ENCODE measurements around the gene TRPM2. TPM values are rescaled to one million over a fixed set of nuclear protein-coding genes. Genes with fewer than 3 reads are reported as not detected.

Gene TRPM2
- total RNA-seq, 5 donors from 2014 or later (not counting 1 experiment from before 2014, with no cell fraction given), result 1.2 to 8.6 (median 3.6) TPM

DNA sequence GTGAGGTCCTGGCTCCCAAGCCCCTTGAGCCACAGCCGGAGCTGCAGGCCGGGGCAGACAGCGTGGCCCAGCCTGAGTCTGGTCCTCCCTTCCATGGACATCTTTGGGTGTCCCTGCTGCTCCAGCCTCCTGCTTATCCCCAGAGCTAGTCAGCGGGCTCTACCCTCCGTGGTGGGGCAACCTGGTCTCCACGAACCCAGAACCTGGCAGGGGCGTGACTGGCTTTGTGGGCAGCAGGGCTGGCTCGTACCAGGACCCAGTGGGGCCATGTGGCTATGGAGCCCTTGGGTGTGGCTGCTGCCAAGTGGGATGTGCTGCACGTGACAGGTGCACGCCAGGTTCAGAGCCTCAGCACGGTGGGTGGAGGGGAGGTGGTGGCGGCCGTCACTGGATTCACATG lies 32.6 kb upstream of the TRPM2 start:
- Mint-ChIP-seq H3K4me1 (no peaks in the 10 kb centered on the region), H3K27me3 (no peaks in the 10 kb centered on the region), H3K4me3 (no peak overlapping the region), H3K27ac (no peak overlapping the region), H3K9me3 (no peaks in the 10 kb centered on the region), H3K36me3 (peaks cover 6% of the 10 kb centered on the region)
- Histone ChIP-seq H3K4me1 (ENCODE audit: control insufficient read depth in 1 of 2, extremely low read depth in 1 of 2, insufficient read depth in 2 of 2, low read length in 2 of 2) (no peaks in the 10 kb centered on the region), H3K36me3 (ENCODE audit: control insufficient read depth in 2 of 2, extremely low read depth in 1 of 2, insufficient read depth in 1 of 2, low read length in 1 of 2) (peaks cover 14 to 59% of the 10 kb centered on the region in 2 donors), H3K9me3 (no peaks in the 10 kb centered on the region), H3K27me3 (replicated peaks in 1 of 2; ENCODE audit: control insufficient read depth in 2 of 2, extremely low read depth in 1 of 2, insufficient read depth in 2 of 2, low read length in 1 of 2) (no peaks in the 10 kb centered on the region), H3K4me3 (ENCODE audit: control insufficient read depth in 1 of 2, extremely low read depth in 1 of 2, low read length in 1 of 2) (no peak overlapping the region), H3K27ac (ENCODE audit: low read length) (no peak overlapping the region)
- ATAC-seq (replicated peaks in 1 of 4) (no peak), DNase-seq (no peak)
- POLR2A ChIA-PET, result no interaction called here
- 95% methylated on average over 8 of the region's 13 CpGs for WGBS (ENCODE audit: insufficient coverage)
- CTCF ChIA-PET, result no interaction called here

- H3K4me3 ChIP-seq (ENCODE audit: control insufficient read depth in 1 of 2, extremely low read depth in 1 of 2, low read length in 1 of 2), result no peak overlapping the region
- no peak overlapping the region for H3K27ac ChIP-seq (ENCODE audit: low read length)
- H3K36me3 ChIP-seq (ENCODE audit: control insufficient read depth in 2 of 2, extremely low read depth in 1 of 2, insufficient read depth in 1 of 2, low read length in 1 of 2), result peaks cover 18 to 51% of the 10 kb centered on the region in 2 donors
- Mint-ChIP-seq H3K36me3 (peaks cover 6% of the 10 kb centered on the region), H3K27ac (no peak overlapping the region), H3K4me1 (no peaks in the 10 kb centered on the region), H3K9me3 (no peaks in the 10 kb centered on the region), H3K27me3 (no peaks in the 10 kb centered on the region), H3K4me3 (no peak overlapping the region)
- no peaks in the 10 kb centered on the region for H3K27me3 ChIP-seq (replicated peaks in 1 of 2; ENCODE audit: control insufficient read depth in 2 of 2, extremely low read depth in 1 of 2, insufficient read depth in 2 of 2, low read length in 1 of 2)
- ATAC-seq (replicated peaks in 1 of 4) (no peak), DNase-seq (no peak)
- no peaks in the 10 kb centered on the region for H3K9me3 ChIP-seq
- ChIA-PET CTCF (no interaction called here), POLR2A (no interaction called here)
- H3K4me1 ChIP-seq (ENCODE audit: control insufficient read depth in 1 of 2, extremely low read depth in 1 of 2, insufficient read depth in 2 of 2, low read length in 2 of 2), result no peaks in the 10 kb centered on the region
- 96% methylated on average over 23 of the region's 23 CpGs for WGBS (ENCODE audit: insufficient coverage)
These were observed 31.5 kb upstream of the TRPM2 start for GRCh38 chr21:44321846-44322450.

DNA sequence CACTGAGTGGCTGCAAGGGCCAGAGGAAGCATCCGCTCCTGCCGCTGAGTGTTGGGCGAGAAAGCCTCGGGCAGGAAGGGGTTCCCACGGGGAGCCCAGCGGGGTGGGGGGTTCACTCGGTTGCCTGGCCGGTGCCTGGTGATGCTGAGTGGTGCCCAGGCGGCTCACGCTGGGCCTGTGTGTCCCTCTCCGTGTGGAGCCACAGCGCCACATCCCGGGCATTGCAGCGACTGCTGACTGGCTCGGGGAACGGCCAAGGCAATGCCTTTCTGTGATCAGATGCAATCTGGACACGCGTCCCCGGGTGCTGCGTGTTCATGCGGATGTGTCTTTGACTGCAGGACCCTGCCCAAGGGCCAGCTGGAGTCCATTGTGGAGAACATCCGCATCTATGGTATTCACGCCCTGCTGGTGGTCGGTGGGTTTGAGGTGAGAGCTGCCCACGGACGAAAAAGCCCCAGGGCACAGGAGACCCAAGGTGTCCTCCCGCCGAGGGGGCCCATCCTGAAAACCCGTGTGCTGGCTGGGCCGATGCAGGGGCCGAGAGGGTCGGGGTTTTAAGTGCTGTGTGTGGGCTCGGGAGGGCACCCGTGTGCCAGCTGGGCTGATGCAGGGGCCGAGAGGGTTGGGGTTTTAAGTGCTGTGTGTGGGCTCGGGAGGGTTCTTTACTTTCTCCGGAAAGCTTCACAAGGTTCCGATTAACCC lies 30.6 kb upstream of the TRPM2 start:
- Histone ChIP-seq H3K9me3 (no peaks in the 10 kb centered on the region), H3K27me3 (replicated peaks in 1 of 2; ENCODE audit: control insufficient read depth in 2 of 2, extremely low read depth in 1 of 2, insufficient read depth in 2 of 2, low read length in 1 of 2) (no peaks in the 10 kb centered on the region), H3K36me3 (ENCODE audit: control insufficient read depth in 2 of 2, extremely low read depth in 1 of 2, insufficient read depth in 1 of 2, low read length in 1 of 2) (peaks cover 16 to 50% of the 10 kb centered on the region in 2 donors), H3K27ac (ENCODE audit: low read length) (no peak overlapping the region), H3K4me1 (ENCODE audit: control insufficient read depth in 1 of 2, extremely low read depth in 1 of 2, insufficient read depth in 2 of 2, low read length in 2 of 2) (peaks cover 0 to 2% of the 10 kb centered on the region in 2 experiments), H3K4me3 (ENCODE audit: control insufficient read depth in 1 of 2, extremely low read depth in 1 of 2, low read length in 1 of 2) (no peak overlapping the region)
- ATAC-seq (replicated peaks in 1 of 4) (no peak), DNase-seq (no peak)
- Mint-ChIP-seq H3K27ac (no peak overlapping the region), H3K4me1 (no peaks in the 10 kb centered on the region), H3K36me3 (peaks cover 6% of the 10 kb centered on the region), H3K4me3 (no peak overlapping the region), H3K27me3 (no peaks in the 10 kb centered on the region), H3K9me3 (no peaks in the 10 kb centered on the region)
- ChIA-PET POLR2A (no interaction called here), CTCF (no interaction called here)
- 95% methylated on average over 38 of the region's 38 CpGs for WGBS (ENCODE audit: insufficient coverage)

GRCh38 chr21:44323591-44323990 lies 29.8 kb upstream of the TRPM2 start:
- no peaks in the 10 kb centered on the region for H3K9me3 ChIP-seq
- DNase-seq (no peak), ATAC-seq (replicated peaks in 1 of 4) (no peak)
- no peaks in the 10 kb centered on the region for H3K27me3 ChIP-seq (replicated peaks in 1 of 2; ENCODE audit: control insufficient read depth in 2 of 2, extremely low read depth in 1 of 2, insufficient read depth in 2 of 2, low read length in 1 of 2)
- H3K27ac Mint-ChIP-seq, result no peak overlapping the region
- no peak overlapping the region for H3K27ac ChIP-seq (ENCODE audit: low read length)
- peaks cover 0 to 2% of the 10 kb centered on the region in 2 experiments for H3K4me1 ChIP-seq (ENCODE audit: control insufficient read depth in 1 of 2, extremely low read depth in 1 of 2, insufficient read depth in 2 of 2, low read length in 2 of 2)
- no peak overlapping the region for H3K4me3 ChIP-seq (ENCODE audit: control insufficient read depth in 1 of 2, extremely low read depth in 1 of 2, low read length in 1 of 2)
- WGBS (ENCODE audit: insufficient coverage), result 92% methylated on average over 19 of the region's 20 CpGs
- no peaks in the 10 kb centered on the region for H3K27me3 Mint-ChIP-seq
- ChIA-PET POLR2A (no interaction called here), CTCF (no interaction called here)
- H3K36me3 ChIP-seq (ENCODE audit: control insufficient read depth in 2 of 2, extremely low read depth in 1 of 2, insufficient read depth in 1 of 2, low read length in 1 of 2), result peaks cover 15 to 45% of the 10 kb centered on the region in 2 donors
- H3K36me3 Mint-ChIP-seq, result peaks cover 3% of the 10 kb centered on the region
- no peaks in the 10 kb centered on the region for H3K9me3 Mint-ChIP-seq
- H3K4me1 Mint-ChIP-seq, result no peaks in the 10 kb centered on the region
- H3K4me3 Mint-ChIP-seq, result no peak overlapping the region

GRCh38 chr21:44324106-44324853 lies 29.1 kb upstream of the TRPM2 start:
- Mint-ChIP-seq H3K4me3 (no peak overlapping the region), H3K9me3 (no peaks in the 10 kb centered on the region), H3K4me1 (no peaks in the 10 kb centered on the region), H3K27ac (no peak overlapping the region), H3K27me3 (no peaks in the 10 kb centered on the region), H3K36me3 (peaks cover 2% of the 10 kb centered on the region)
- Histone ChIP-seq H3K27me3 (replicated peaks in 1 of 2; ENCODE audit: control insufficient read depth in 2 of 2, extremely low read depth in 1 of 2, insufficient read depth in 2 of 2, low read length in 1 of 2) (no peaks in the 10 kb centered on the region), H3K27ac (ENCODE audit: low read length) (no peak overlapping the region), H3K4me3 (ENCODE audit: control insufficient read depth in 1 of 2, extremely low read depth in 1 of 2, low read length in 1 of 2) (no peak overlapping the region), H3K4me1 (ENCODE audit: control insufficient read depth in 1 of 2, extremely low read depth in 1 of 2, insufficient read depth in 2 of 2, low read length in 2 of 2) (peaks cover 0 to 2% of the 10 kb centered on the region in 2 experiments), H3K36me3 (ENCODE audit: control insufficient read depth in 2 of 2, extremely low read depth in 1 of 2, insufficient read depth in 1 of 2, low read length in 1 of 2) (peaks cover 13 to 43% of the 10 kb centered on the region in 2 donors), H3K9me3 (no peaks in the 10 kb centered on the region)
- WGBS (ENCODE audit: insufficient coverage), result 94% methylated on average over 35 of the region's 37 CpGs
- ATAC-seq (replicated peaks in 1 of 4) (no peak), DNase-seq (no peak)
- ChIA-PET POLR2A (no interaction called here), CTCF (no interaction called here)

DNA sequence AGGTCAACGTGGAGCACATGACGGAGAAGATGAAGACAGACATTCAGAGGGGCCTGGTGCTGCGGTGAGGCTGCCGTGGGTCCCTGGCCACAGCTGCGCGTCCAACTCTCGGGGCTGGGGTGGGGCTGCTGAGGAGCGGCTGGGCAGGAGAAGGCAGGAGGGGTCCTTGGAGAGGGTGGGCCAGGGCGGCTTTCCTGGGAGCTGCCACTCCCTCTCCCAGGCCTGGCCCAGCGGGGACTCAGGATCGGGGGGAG lies 28.6 kb upstream of the TRPM2 start:
- ChIA-PET CTCF (no interaction called here), POLR2A (no interaction called here)
- ATAC-seq (replicated peaks in 1 of 4), result no peak
- Mint-ChIP-seq H3K36me3 (no peaks in the 10 kb centered on the region), H3K4me3 (no peak overlapping the region), H3K9me3 (no peaks in the 10 kb centered on the region), H3K27ac (no peak overlapping the region), H3K27me3 (no peaks in the 10 kb centered on the region), H3K4me1 (no peaks in the 10 kb centered on the region)
- no peak for DNase-seq
- H3K27me3 ChIP-seq (replicated peaks in 1 of 2; ENCODE audit: control insufficient read depth in 2 of 2, extremely low read depth in 1 of 2, insufficient read depth in 2 of 2, low read length in 1 of 2), result no peaks in the 10 kb centered on the region
- H3K36me3 ChIP-seq (ENCODE audit: control insufficient read depth in 2 of 2, extremely low read depth in 1 of 2, insufficient read depth in 1 of 2, low read length in 1 of 2), result peaks cover 11 to 43% of the 10 kb centered on the region in 2 donors
- H3K4me1 ChIP-seq (ENCODE audit: control insufficient read depth in 1 of 2, extremely low read depth in 1 of 2, insufficient read depth in 2 of 2, low read length in 2 of 2), result peaks cover 0 to 2% of the 10 kb centered on the region in 2 experiments
- H3K9me3 ChIP-seq, result no peaks in the 10 kb centered on the region
- H3K4me3 ChIP-seq (ENCODE audit: control insufficient read depth in 1 of 2, extremely low read depth in 1 of 2, low read length in 1 of 2), result no peak overlapping the region
- 93% methylated on average over 8 of the region's 11 CpGs for WGBS (ENCODE audit: insufficient coverage)
- no peak overlapping the region for H3K27ac ChIP-seq (ENCODE audit: low read length)
